ENCODE data around the gene PPP1R18. TPM values are rescaled to one million over a fixed set of nuclear protein-coding genes. Genes with fewer than 3 reads are reported as not detected.

PPP1R18 gene
- total and polyA plus RNA-seq, 12 donors = 6.4 to 120 (median 41.2) TPM

DNA sequence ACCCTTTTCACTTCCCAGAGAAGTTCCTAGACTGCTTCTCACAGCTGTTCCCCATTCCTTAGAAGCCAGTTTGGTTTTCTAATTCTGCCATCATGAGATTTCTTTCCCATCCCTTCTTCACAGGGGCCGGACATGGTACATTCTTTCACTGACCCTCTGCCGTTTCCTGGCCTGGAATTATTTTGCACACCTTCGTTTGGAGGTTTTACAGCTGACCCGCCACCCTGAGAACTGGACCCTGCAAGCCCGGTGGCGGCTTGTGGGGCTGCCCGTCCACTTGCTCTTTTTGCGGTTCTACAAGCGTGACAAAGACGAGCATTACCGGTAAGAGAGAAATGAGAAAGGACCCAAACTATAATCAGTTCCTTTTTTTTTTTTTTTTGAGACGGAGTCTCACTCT, 35.3 kb downstream of the PPP1R18 start:
- TF ChIP-seq POLR2A (IDR thresholded peaks at IDR 0.05) (no peak), CTCF (IDR thresholded peaks at IDR 0.05) (no peak)
- DNase-seq = no peak
- no peak overlapping the region for H3K4me3 ChIP-seq
- H3K4me1 ChIP-seq (replicated peaks in 1 of 2) = peaks cover 10 to 14% of the 10 kb centered on the region in 2 donors
- peaks cover 0 to 55% of the 10 kb centered on the region in 2 donors for H3K36me3 ChIP-seq (replicated peaks in 1 of 2)
- H3K9me3 ChIP-seq (replicated peaks in 1 of 3) = no peaks in the 10 kb centered on the region
- 87 to 93% (median 87%) methylated on average over 12 of the region's 12 CpGs for WGBS, 4 donors
- intact Hi-C loops (cut with DNase I) = no loop called here
- H3K27ac ChIP-seq = no peak overlapping the region
- H3K27me3 ChIP-seq = no peaks in the 10 kb centered on the region

DNA sequence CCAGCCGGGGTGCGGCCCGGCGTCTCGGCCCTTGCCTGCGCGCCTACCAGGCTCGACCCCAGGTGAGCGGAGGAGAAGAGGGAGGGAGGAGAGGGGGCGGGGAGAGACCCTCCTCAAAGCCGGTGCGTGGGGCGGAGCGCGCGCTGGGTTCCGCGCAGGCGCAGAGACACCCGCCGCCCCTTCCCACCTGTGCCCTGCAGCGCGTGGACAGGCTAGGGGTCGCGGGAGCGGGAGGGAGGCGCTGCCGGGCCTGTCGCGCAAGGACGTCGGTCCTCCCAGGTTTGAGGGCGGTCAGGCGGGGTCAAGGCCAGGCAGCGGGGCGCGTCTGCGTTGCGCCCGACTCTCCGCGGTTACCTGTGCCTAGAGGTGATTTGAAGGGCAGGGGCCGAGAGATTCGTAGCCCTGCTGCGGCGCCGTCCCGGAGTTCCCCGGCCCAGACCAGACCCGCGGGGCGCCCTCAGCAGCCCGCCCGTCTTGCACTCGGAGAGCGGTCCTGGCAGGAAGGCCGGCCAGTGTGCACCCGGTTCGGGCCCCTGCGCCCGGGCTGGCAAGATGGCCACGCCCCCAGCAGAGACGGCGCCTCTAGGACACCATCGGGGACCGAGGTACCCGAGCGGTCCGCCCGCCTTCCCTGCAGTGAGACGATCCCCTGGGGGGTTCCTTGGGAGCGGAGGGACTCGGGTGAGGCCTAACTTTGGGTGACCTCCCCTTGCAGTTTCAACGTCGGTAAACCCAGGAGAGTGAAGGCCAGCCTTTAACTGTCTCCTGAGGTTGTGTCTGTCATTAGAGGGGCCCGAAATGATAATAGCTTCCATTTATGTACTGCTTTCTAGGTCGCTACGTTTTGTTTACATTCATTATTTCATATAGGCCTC, 39.0 kb downstream of the PPP1R18 start:
- intact Hi-C loops (cut with DNase I) = no loop called here
- 1 to 2% (median 1%) methylated on average over 5 to 78 of the region's 78 CpGs for WGBS, 4 donors
- H3K4me1 ChIP-seq (replicated peaks in 1 of 2) = peaks cover 10 to 14% of the 10 kb centered on the region in 2 donors
- TF ChIP-seq POLR2A (IDR thresholded peaks at IDR 0.05) (peak in 1 of 2 donors; percentile 3), CTCF (IDR thresholded peaks at IDR 0.05) (no peak)
- H3K27me3 ChIP-seq = no peaks in the 10 kb centered on the region
- peak overlapping the region; percentile 75 to 98 (median 94) for H3K4me3 ChIP-seq
- peak overlapping the region; percentile 51 to 95 (median 87) for H3K27ac ChIP-seq
- peaks cover 0 to 28% of the 10 kb centered on the region in 2 donors for H3K36me3 ChIP-seq (replicated peaks in 1 of 2)
- peak; percentile 66 to 84 (median 75) for DNase-seq
- H3K9me3 ChIP-seq (replicated peaks in 1 of 3) = no peaks in the 10 kb centered on the region

- no peaks in the 10 kb centered on the region for H3K9me3 ChIP-seq (replicated peaks in 1 of 3)
- H3K4me3 ChIP-seq = peak within 1 kb of the TSS; percentile 75 to 98 (median 94)
- TF ChIP-seq CTCF (IDR thresholded peaks at IDR 0.05) (no peak), POLR2A (IDR thresholded peaks at IDR 0.05) (peak in 1 of 2 donors; percentile 36)
- peak within 1 kb of the TSS; percentile 51 to 95 (median 87) for H3K27ac ChIP-seq
- no peaks in the 10 kb centered on the region for H3K27me3 ChIP-seq
- intact Hi-C loops (cut with DNase I) = no loop called here
- H3K36me3 ChIP-seq (replicated peaks in 1 of 2) = peaks cover 0 to 21% of the 10 kb centered on the region in 2 donors
- WGBS, 4 donors = 9 to 23% (median 17%) methylated on average over 19 to 37 of the region's 37 CpGs
- H3K4me1 ChIP-seq (replicated peaks in 1 of 2) = peaks cover 10 to 14% of the 10 kb centered on the region in 2 donors
- DNase-seq = peak; percentile 91 to 97 (median 94)
These were observed 39.8 kb downstream of the PPP1R18 start, which contains the start of gene C6orf136 for GRCh38 chr6:30646450-30647241. Gene C6orf136 (plus strand): TSS chr6:30647133. CDS start chr6:30647232, 99 bp downstream.

- intact Hi-C loops (cut with DNase I) = no loop called here
- H3K27ac ChIP-seq = peak overlapping the region in 1 of 5 donors; percentile 85
- 65 to 79% (median 75%) methylated on average over 1 of the region's 1 CpG for WGBS, 4 donors
- H3K4me1 ChIP-seq (replicated peaks in 1 of 2) = peaks cover 10 to 14% of the 10 kb centered on the region in 2 donors
- no peaks in the 10 kb centered on the region for H3K9me3 ChIP-seq (replicated peaks in 1 of 3)
- H3K4me3 ChIP-seq = no peak overlapping the region
- DNase-seq = no peak
- peaks cover 0 to 20% of the 10 kb centered on the region in 2 donors for H3K36me3 ChIP-seq (replicated peaks in 1 of 2)
- TF ChIP-seq CTCF (IDR thresholded peaks at IDR 0.05) (no peak), POLR2A (IDR thresholded peaks at IDR 0.05) (no peak)
- no peaks in the 10 kb centered on the region for H3K27me3 ChIP-seq
These were observed 40.5 kb downstream of the PPP1R18 start for GRCh38 chr6:30645989-30646388.
